Esophagus muscularis mucosa (tissue), 4 donors: ENCODE results near the gene GAS6. TPM values are rescaled to one million over a fixed set of nuclear protein-coding genes. Genes with fewer than 3 reads are reported as not detected.

ENCODE experiments used
- DNase-seq: peaks from one replicate; pipeline ENCODE4 v3.0.0-alpha.2; 2017; ENCODE audit errors: extremely low spot score
- H3K27ac ChIP-seq, 4 donors: fragments of 200-600 bp; sonication (generic); replicated peaks in 1 of 4; 1 replicate in 3 of 4; 2 replicates in 1 of 4; pipeline ENCODE4 v1.5.1; 2016 to 2019; ENCODE audit warnings: mild to moderate bottlenecking in 1 of 4
- H3K27me3 ChIP-seq, 4 donors: fragments of 200-600 bp; sonication (generic); one replicate each; pipeline versions ENCODE4 v1.5.1 to v1.6.0; 2016 to 2019
- H3K36me3 ChIP-seq, 4 donors: fragments of 200-600 bp; sonication (generic); one replicate each; pipeline ENCODE4 v1.5.1; 2016 to 2019
- H3K4me1 ChIP-seq, 4 donors: fragments of 200-600 bp; sonication (generic); one replicate each; pipeline ENCODE4 v1.5.1; 2016 to 2019
- H3K4me3 ChIP-seq, 4 donors: fragments of 200-600 bp; sonication (generic); 1 replicate in 2 of 4; 2 replicates in 2 of 4; pipeline ENCODE4 v1.5.1; 2016 to 2019; ENCODE audit warnings: mild to moderate bottlenecking in 4 of 4, moderate library complexity in 1 of 4
- H3K9me3 ChIP-seq, 4 donors: fragments of 200-600 bp; sonication (generic); 1 replicate in 3 of 4; 2 replicates in 1 of 4; pipeline ENCODE4 v1.5.1; 2016 to 2019
- CTCF ChIP-seq, 3 experiments: fragments of 200-600 bp in 2 of 3; fragments of 450-650 bp in 1 of 3; sonication (generic) in 2 of 3; IDR thresholded peaks; one replicate each; pipeline ENCODE4 v1.5.1; 2017 to 2019; ENCODE audit warnings: antibody characterized with exemption in 3 of 3, mild to moderate bottlenecking in 2 of 3, moderate library complexity in 1 of 3
- EP300 ChIP-seq: sonication (generic); formaldehyde crosslinking; IDR thresholded peaks from one replicate; pipeline ENCODE4 v1.6.1; 2017; ENCODE audit warnings: antibody characterized with exemption
- POLR2A ChIP-seq: fragments of 450-650 bp; IDR thresholded peaks from one replicate; pipeline ENCODE4 v1.6.1; 2017; ENCODE audit warnings: antibody characterized with exemption, moderate library complexity, mild to moderate bottlenecking, low read depth
- POLR2AphosphoS5 ChIP-seq, 2 donors: sonication (generic); formaldehyde crosslinking; IDR thresholded peaks; one replicate each; pipeline ENCODE4 v1.6.1; 2017; ENCODE audit warnings: antibody characterized with exemption in 2 of 2
- WGBS: methylation state at CpG from one replicate; pipeline ENCODE4 v1.1.5; 2018; 5-methylcytosine and 5-hydroxymethylcytosine counted together
- intact Hi-C: fragments of 100-400 bp; cut with DNase I; formaldehyde crosslinking; loops from one replicate; pipeline ENCODE4 v1.15.1; 2023
- total RNA-seq, 4 donors: library from RNA; depleted of rRNA; stranded (reverse); fragments of >200 nt; gene quantifications; one replicate each; pipeline versions ENCODE4 v1.1.0 to v1.2.1, GENCODE V29; 2016

The GAS6 gene
- total RNA-seq, 4 donors from 2014 or later = 241 to 459 (median 346) TPM

DNA sequence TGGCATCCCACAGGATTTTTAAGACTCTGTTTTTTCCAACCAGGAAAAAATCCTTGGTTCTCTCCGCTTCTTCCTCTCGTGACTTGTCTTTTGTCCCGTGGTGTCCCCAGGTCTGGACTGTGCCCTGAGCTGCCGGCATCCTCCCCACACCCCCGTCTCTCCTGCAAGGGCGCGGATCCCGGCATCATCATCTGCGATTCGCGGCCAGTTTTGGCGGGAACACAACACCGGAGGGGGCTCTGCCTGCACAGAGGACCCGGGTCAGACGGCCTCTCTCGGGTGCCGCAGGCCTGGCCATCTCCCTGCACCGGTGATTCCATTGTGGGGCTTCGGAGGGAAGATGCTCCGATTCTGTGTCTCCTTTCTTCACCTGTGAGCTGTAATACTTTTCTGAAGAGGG, 18.8 kb upstream of the GAS6 start:
- Histone ChIP-seq H3K4me3 (no peak overlapping the region), H3K4me1 (peaks cover 49 to 67% (median 59%) of the 10 kb centered on the region in 4 donors), H3K36me3 (no peaks in the 10 kb centered on the region), H3K27me3 (no peaks in the 10 kb centered on the region), H3K27ac (peak overlapping the region; percentile 78 to 85 (median 80)), H3K9me3 (no peaks in the 10 kb centered on the region)
- TF ChIP-seq CTCF (IDR thresholded peaks at IDR 0.05) (no peak), EP300 (no peak), POLR2A (no peak), POLR2AphosphoS5 (IDR thresholded peaks at IDR 0.05) (no peak)
- DNase-seq = peak; percentile 85
- WGBS = 88% methylated on average over 20 of the region's 20 CpGs
- intact Hi-C loops = no loop called here

DNA sequence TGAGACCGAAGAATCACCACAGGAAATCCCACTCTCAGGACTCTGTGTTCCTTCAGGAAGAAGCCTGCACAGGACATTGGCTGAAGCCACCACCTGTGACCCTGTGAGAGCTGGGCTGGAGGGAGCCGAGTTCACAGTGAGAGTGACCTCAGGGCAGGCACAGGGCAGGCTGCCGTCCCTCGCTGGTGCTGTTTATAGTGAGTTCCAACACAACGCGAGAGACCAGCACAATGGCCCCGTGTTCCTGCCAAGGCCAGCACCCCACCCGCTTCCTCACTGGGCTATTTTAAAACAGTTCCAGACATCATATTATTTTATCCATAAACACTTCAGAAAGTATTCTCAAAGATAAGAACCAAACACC, 18.4 kb upstream of the GAS6 start:
- H3K4me3 ChIP-seq = no peak overlapping the region
- peak in 1 of 2 donors; percentile 45 for TF ChIP-seq POLR2AphosphoS5 (IDR thresholded peaks at IDR 0.05)
- no peak for TF ChIP-seq POLR2A
- 36% methylated on average over 8 of the region's 8 CpGs for WGBS
- no peaks in the 10 kb centered on the region for H3K9me3 ChIP-seq
- intact Hi-C loops = no loop called here
- H3K27me3 ChIP-seq = no peaks in the 10 kb centered on the region
- peaks cover 49 to 63% (median 54%) of the 10 kb centered on the region in 4 donors for H3K4me1 ChIP-seq
- peak; percentile 90 for DNase-seq
- H3K27ac ChIP-seq = peak overlapping the region; percentile 78 to 85 (median 80)
- no peaks in the 10 kb centered on the region for H3K36me3 ChIP-seq

DNA sequence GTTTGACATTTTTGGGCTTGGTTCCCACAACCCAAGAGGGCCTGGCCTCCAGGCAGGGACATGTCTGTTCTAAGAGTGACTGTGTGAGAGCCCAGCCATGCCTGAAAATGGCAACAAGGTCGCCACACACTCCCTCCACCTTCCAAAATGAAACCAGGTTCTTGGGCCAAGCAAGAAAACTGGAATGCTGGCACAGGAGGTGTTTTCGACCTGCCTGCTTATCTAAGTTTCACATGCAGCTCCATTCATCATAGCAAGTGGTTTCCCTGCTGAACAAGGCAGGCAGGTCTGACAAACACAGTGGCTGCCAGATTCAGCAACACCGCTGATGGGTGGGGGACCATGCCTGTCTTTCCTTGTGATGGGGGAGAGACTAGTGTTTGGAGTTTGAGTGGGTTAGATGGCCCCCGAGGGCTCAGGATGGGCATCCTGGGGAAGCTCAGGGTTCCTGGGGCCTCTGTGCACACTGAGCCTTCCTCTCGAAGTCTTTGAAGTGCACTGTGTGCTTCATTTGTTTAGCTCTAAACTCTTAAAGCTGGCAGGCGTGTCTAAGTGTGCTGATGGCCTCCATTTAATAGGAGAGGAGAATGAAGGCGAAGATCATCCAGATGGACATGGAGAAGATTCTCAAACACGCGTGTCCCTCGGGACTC, 17.9 kb upstream of the GAS6 start:
- peaks cover 49 to 58% (median 53%) of the 10 kb centered on the region in 4 donors for H3K4me1 ChIP-seq
- peak overlapping the region; percentile 78 to 85 (median 80) for H3K27ac ChIP-seq
- intact Hi-C loops = no loop called here
- H3K9me3 ChIP-seq = no peaks in the 10 kb centered on the region
- no peaks in the 10 kb centered on the region for H3K36me3 ChIP-seq
- 52% methylated on average over 10 of the region's 10 CpGs for WGBS
- TF ChIP-seq CTCF (IDR thresholded peaks at IDR 0.05) (no peak), POLR2AphosphoS5 (IDR thresholded peaks at IDR 0.05) (peak in 1 of 2 donors; percentile 19), POLR2A (no peak), EP300 (no peak)
- no peaks in the 10 kb centered on the region for H3K27me3 ChIP-seq
- H3K4me3 ChIP-seq = no peak overlapping the region
- peak; percentile 91 for DNase-seq

- Histone ChIP-seq H3K36me3 (no peaks in the 10 kb centered on the region), H3K27me3 (no peaks in the 10 kb centered on the region), H3K4me3 (no peak overlapping the region), H3K4me1 (peaks cover 49 to 57% (median 53%) of the 10 kb centered on the region in 4 donors), H3K27ac (peak overlapping the region; percentile 78 to 85 (median 80)), H3K9me3 (no peaks in the 10 kb centered on the region)
- intact Hi-C loops = no loop called here
- TF ChIP-seq POLR2AphosphoS5 (IDR thresholded peaks at IDR 0.05) (no peak), CTCF (IDR thresholded peaks at IDR 0.05) (no peak), EP300 (no peak), POLR2A (no peak)
- WGBS = 79% methylated on average over 12 of the region's 17 CpGs
- DNase-seq = peak; percentile 80
These were observed 17.1 kb upstream of the GAS6 start for GRCh38 chr13:113880651-113881611.
